ENCODE measurements around the gene MRPS2.
"Not testable (repeated sequence)": the region's sequence is repeated elsewhere in the genome, so short reads cannot be mapped to it uniquely, and the experiment has no call there.

The MRPS2 gene

GRCh38 chr9:135500525-135501260 lies at the start of gene MRPS2:
Gene MRPS2, plus strand, starts transcription at chr9:135500682. Its CDS starts 29 bp downstream, at chr9:135500711.
- peak; percentile 67 for DNase-seq (ENCODE audit: low read depth)

GRCh38 chr9:135450956-135451355 lies 49.5 kb upstream of the MRPS2 start:
- DNase-seq (ENCODE audit: low read depth) = no peak

GRCh38 chr9:135451909-135452308 lies 48.6 kb upstream of the MRPS2 start:
- not testable (repeated sequence) for DNase-seq (ENCODE audit: low read depth)

GRCh38 chr9:135454737-135455136 lies 45.7 kb upstream of the MRPS2 start:
- no peak for DNase-seq (ENCODE audit: low read depth)

GRCh38 chr9:135455401-135456030 lies 45.0 kb upstream of the MRPS2 start:
- DNase-seq (ENCODE audit: low read depth) = no peak

- DNase-seq (ENCODE audit: low read depth) = no peak
Measured at GRCh38 chr9:135456436-135457104, 43.9 kb upstream of the MRPS2 start.

GRCh38 chr9:135458478-135458877 lies 42.0 kb upstream of the MRPS2 start:
- not testable (repeated sequence) for DNase-seq (ENCODE audit: low read depth)

GRCh38 chr9:135461936-135462335 lies 38.5 kb upstream of the MRPS2 start:
- no peak for DNase-seq (ENCODE audit: low read depth)

- peak; percentile 14 for DNase-seq (ENCODE audit: low read depth)
Measured at GRCh38 chr9:135463140-135463539, 37.3 kb upstream of the MRPS2 start.

- no peak for DNase-seq (ENCODE audit: low read depth)
Measured at GRCh38 chr9:135464181-135464580, 36.3 kb upstream of the MRPS2 start.

GRCh38 chr9:135468854-135469521 lies 31.5 kb upstream of the MRPS2 start:
- no peak for DNase-seq (ENCODE audit: low read depth)

- no peak for DNase-seq (ENCODE audit: low read depth)
Measured at GRCh38 chr9:135471791-135472640, 28.5 kb upstream of the MRPS2 start.

GRCh38 chr9:135473972-135474543 lies 26.4 kb upstream of the MRPS2 start:
- DNase-seq (ENCODE audit: low read depth) = no peak

- no peak for DNase-seq (ENCODE audit: low read depth)
Measured at GRCh38 chr9:135474915-135475314, 25.6 kb upstream of the MRPS2 start.

GRCh38 chr9:135476561-135477355 lies 23.7 kb upstream of the MRPS2 start:
- no peak for DNase-seq (ENCODE audit: low read depth)

- DNase-seq (ENCODE audit: low read depth) = no peak
Measured at GRCh38 chr9:135478191-135478590, 22.3 kb upstream of the MRPS2 start.

GRCh38 chr9:135478829-135479468 lies 21.5 kb upstream of the MRPS2 start:
- DNase-seq (ENCODE audit: low read depth) = no peak

GRCh38 chr9:135479469-135480052 lies 20.9 kb upstream of the MRPS2 start, which contains the start of gene PPP1R26:
Gene PPP1R26, plus strand, starts transcription at chr9:135479782. Its CDS starts 4,729 bp downstream, at chr9:135484511.
- DNase-seq (ENCODE audit: low read depth) = no peak

Measured in GM04504 (cell line).